ENCODE results near the gene CDC42EP4. TPM values are rescaled to one million over a fixed set of nuclear protein-coding genes. Genes with fewer than 3 reads are reported as not detected.

CDC42EP4 gene
- total and polyA plus RNA-seq, 2 donors from 2014 or later = 26.2 to 76.9 TPM

- Histone ChIP-seq H3K27ac (ENCODE audit: low read depth in 2 of 2, low read length in 2 of 2) (no peak overlapping the region), H3K4me1 (ENCODE audit: control insufficient read depth in 2 of 3, insufficient read depth in 2 of 3, low read depth in 1 of 3, low read length in 3 of 3) (no peaks in the 10 kb centered on the region), H3K36me3 (ENCODE audit: control insufficient read depth in 2 of 3, insufficient read depth in 3 of 3, low read length in 3 of 3) (peaks cover 0 to 2% (median 0%) of the 10 kb centered on the region in 3 donors), H3K9ac (ENCODE audit: low read length in 3 of 3) (no peak overlapping the region), H3K4me3 (ENCODE audit: low read length in 3 of 3) (no peak overlapping the region), H3K27me3 (ENCODE audit: control insufficient read depth, insufficient read depth, low read length) (no peaks in the 10 kb centered on the region), H3K9me3 (ENCODE audit: control insufficient read depth in 2 of 3, insufficient read depth in 1 of 3, low read length in 3 of 3) (no peaks in the 10 kb centered on the region)
- peak; percentile 7 for TF ChIP-seq CTCF (IDR thresholded peaks at IDR 0.05; ENCODE audit: borderline replicate concordance, extremely low read depth, insufficient read depth)
- DNase-seq (no peak), FAIRE-seq (no peak)
- intact Hi-C loops (cut with DNase I) = loop anchor here (10.0 kb wide), 1 partner anchor 53 kb away; the partner anchor contains the start of gene COG1
Observed at GRCh38 chr17:73247726-73248125, 64.1 kb downstream of the CDC42EP4 start.

GRCh38 chr17:73240561-73240960 lies 71.2 kb downstream of the CDC42EP4 start:
- Histone ChIP-seq H3K27me3 (ENCODE audit: control insufficient read depth, insufficient read depth, low read length) (no peaks in the 10 kb centered on the region), H3K9me3 (ENCODE audit: control insufficient read depth in 2 of 3, insufficient read depth in 1 of 3, low read length in 3 of 3) (no peaks in the 10 kb centered on the region), H3K27ac (ENCODE audit: low read depth in 2 of 2, low read length in 2 of 2) (no peak overlapping the region), H3K4me1 (ENCODE audit: control insufficient read depth in 2 of 3, insufficient read depth in 2 of 3, low read depth in 1 of 3, low read length in 3 of 3) (no peaks in the 10 kb centered on the region), H3K36me3 (ENCODE audit: control insufficient read depth in 2 of 3, insufficient read depth in 3 of 3, low read length in 3 of 3) (peaks cover under 1 to 10% (median 10%) of the 10 kb centered on the region in 3 donors), H3K4me3 (ENCODE audit: low read length in 3 of 3) (no peak overlapping the region), H3K9ac (ENCODE audit: low read length in 3 of 3) (no peak overlapping the region)
- no peak for TF ChIP-seq CTCF (IDR thresholded peaks at IDR 0.05; ENCODE audit: borderline replicate concordance, extremely low read depth, insufficient read depth)
- FAIRE-seq (no peak), DNase-seq (no peak)
- intact Hi-C loops (cut with DNase I) = loop anchor here (10.0 kb wide), 1 partner anchor 46 kb away; the partner anchor contains the start of gene COG1

- Histone ChIP-seq H3K27ac (ENCODE audit: low read depth in 2 of 2, low read length in 2 of 2) (no peak overlapping the region), H3K36me3 (ENCODE audit: control insufficient read depth in 2 of 3, insufficient read depth in 3 of 3, low read length in 3 of 3) (peaks cover 5 to 12% (median 10%) of the 10 kb centered on the region in 3 donors), H3K9me3 (ENCODE audit: control insufficient read depth in 2 of 3, insufficient read depth in 1 of 3, low read length in 3 of 3) (no peaks in the 10 kb centered on the region), H3K9ac (ENCODE audit: low read length in 3 of 3) (no peak overlapping the region), H3K4me1 (ENCODE audit: control insufficient read depth in 2 of 3, insufficient read depth in 2 of 3, low read depth in 1 of 3, low read length in 3 of 3) (peaks cover 0 to 5% (median 0%) of the 10 kb centered on the region in 3 donors), H3K27me3 (ENCODE audit: control insufficient read depth, insufficient read depth, low read length) (no peaks in the 10 kb centered on the region), H3K4me3 (ENCODE audit: low read length in 3 of 3) (no peak overlapping the region)
- TF ChIP-seq CTCF (IDR thresholded peaks at IDR 0.05; ENCODE audit: borderline replicate concordance, extremely low read depth, insufficient read depth) = no peak
- FAIRE-seq (no peak), DNase-seq (no peak)
- intact Hi-C loops (cut with DNase I) = no loop called here
Observed at GRCh38 chr17:73237714-73238113, 74.1 kb downstream of the CDC42EP4 start.

GRCh38 chr17:73234736-73235135 lies 77.1 kb downstream of the CDC42EP4 start:
- DNase-seq (no peak), FAIRE-seq (no peak)
- Histone ChIP-seq H3K27me3 (ENCODE audit: control insufficient read depth, insufficient read depth, low read length) (no peaks in the 10 kb centered on the region), H3K36me3 (ENCODE audit: control insufficient read depth in 2 of 3, insufficient read depth in 3 of 3, low read length in 3 of 3) (peaks cover 5 to 12% (median 10%) of the 10 kb centered on the region in 3 donors), H3K9me3 (ENCODE audit: control insufficient read depth in 2 of 3, insufficient read depth in 1 of 3, low read length in 3 of 3) (no peaks in the 10 kb centered on the region), H3K9ac (ENCODE audit: low read length in 3 of 3) (no peak overlapping the region), H3K27ac (ENCODE audit: low read depth in 2 of 2, low read length in 2 of 2) (no peak overlapping the region), H3K4me3 (ENCODE audit: low read length in 3 of 3) (no peak overlapping the region), H3K4me1 (ENCODE audit: control insufficient read depth in 2 of 3, insufficient read depth in 2 of 3, low read depth in 1 of 3, low read length in 3 of 3) (peaks cover 0 to 10% (median 4%) of the 10 kb centered on the region in 3 donors)
- no peak for TF ChIP-seq CTCF (IDR thresholded peaks at IDR 0.05; ENCODE audit: borderline replicate concordance, extremely low read depth, insufficient read depth)
- intact Hi-C loops (cut with DNase I) = no loop called here
